ENCODE measurements around the gene CNTNAP5. TPM values are rescaled to one million over a fixed set of nuclear protein-coding genes. Genes with fewer than 3 reads are reported as not detected.

The CNTNAP5 gene
- total RNA-seq, 1 experiment from 2014 or later = not detected

GRCh38 chr2:124048664-124049063, 23.6 kb downstream of the CNTNAP5 start:
- Histone ChIP-seq H3K36me3 (ENCODE audit: control insufficient read depth, insufficient read depth, low read length) (no peaks in the 10 kb centered on the region), H3K4me3 (ENCODE audit: low read depth in 2 of 2, low read length in 2 of 2) (no peak overlapping the region), H3K27ac (ENCODE audit: low read length) (no peak overlapping the region), H3K27me3 (ENCODE audit: control insufficient read depth, insufficient read depth, low read length) (no peaks in the 10 kb centered on the region), H3K4me1 (ENCODE audit: control insufficient read depth, insufficient read depth, low read length) (no peaks in the 10 kb centered on the region), H3K9me3 (ENCODE audit: control insufficient read depth, insufficient read depth, low read depth, low read length) (no peaks in the 10 kb centered on the region)
- TF ChIP-seq REST (IDR thresholded peaks at IDR 0.05; ENCODE audit: insufficient read depth in 1 of 2, low read depth in 2 of 2, low read length in 1 of 2) = no peak
- no peak for TF ChIP-seq CTCF (IDR thresholded peaks at IDR 0.05)
- TF ChIP-seq TCF7L2 (IDR thresholded peaks at IDR 0.05; ENCODE audit: low read depth, low read length) = no peak
- no peak for TF ChIP-seq SIN3A (IDR thresholded peaks at IDR 0.05; ENCODE audit: borderline replicate concordance, insufficient read depth, low read depth, low read length)
- TF ChIP-seq POLR2AphosphoS5 (IDR thresholded peaks at IDR 0.05; ENCODE audit: low read depth, low read length) = no peak
- intact Hi-C loops (cut with micrococcal nuclease; ENCODE audit: unreplicated experiment) = no loop called here
- BruUV-seq (replicated peaks) = no TSS peak
- ChIA-PET POLR2A (no interaction called here), CTCF (no interaction called here)
- in situ Hi-C loops (cut with HindIII; ENCODE audit: low pct_unique_long_range_greater_than_20kb, low sequenced_read_pairs) = no loop called here
- no peak for DNase-seq (ENCODE audit: low read depth, low spot score)
- no peak for ATAC-seq

- in situ Hi-C loops (cut with HindIII; ENCODE audit: low pct_unique_long_range_greater_than_20kb, low sequenced_read_pairs) (no loop called here), intact Hi-C loops (cut with micrococcal nuclease; ENCODE audit: unreplicated experiment) (no loop called here)
- H3K4me1 ChIP-seq (ENCODE audit: control insufficient read depth, insufficient read depth, low read length) = no peaks in the 10 kb centered on the region
- no TSS peak for BruUV-seq (replicated peaks)
- ATAC-seq (no peak), DNase-seq (ENCODE audit: low read depth, low spot score) (no peak)
- no peaks in the 10 kb centered on the region for H3K9me3 ChIP-seq (ENCODE audit: control insufficient read depth, insufficient read depth, low read depth, low read length)
- no peaks in the 10 kb centered on the region for H3K27me3 ChIP-seq (ENCODE audit: control insufficient read depth, insufficient read depth, low read length)
- ChIA-PET POLR2A (no interaction called here), CTCF (no interaction called here)
- H3K4me3 ChIP-seq (ENCODE audit: low read depth in 2 of 2, low read length in 2 of 2) = no peak overlapping the region
- no peak overlapping the region for H3K27ac ChIP-seq (ENCODE audit: low read length)
- no peaks in the 10 kb centered on the region for H3K36me3 ChIP-seq (ENCODE audit: control insufficient read depth, insufficient read depth, low read length)
- TF ChIP-seq REST (IDR thresholded peaks at IDR 0.05; ENCODE audit: insufficient read depth in 1 of 2, low read depth in 2 of 2, low read length in 1 of 2) (no peak), SIN3A (IDR thresholded peaks at IDR 0.05; ENCODE audit: borderline replicate concordance, insufficient read depth, low read depth, low read length) (no peak), TCF7L2 (IDR thresholded peaks at IDR 0.05; ENCODE audit: low read depth, low read length) (no peak), POLR2AphosphoS5 (IDR thresholded peaks at IDR 0.05; ENCODE audit: low read depth, low read length) (no peak), CTCF (IDR thresholded peaks at IDR 0.05) (no peak)
These were observed 24.0 kb downstream of the CNTNAP5 start for GRCh38 chr2:124049136-124049535.
